Muscle layer of duodenum (tissue), 2 donors: ENCODE measurements around the gene TRNP1.

Experiments
- H3K27ac ChIP-seq: one replicate; pipeline ENCODE4 v1.7.0; 2013; ENCODE audit warnings: mild to moderate bottlenecking, low read length
- H3K27me3 ChIP-seq: one replicate; pipeline ENCODE4 v1.7.0; 2013; ENCODE audit warnings: low read depth, mild to moderate bottlenecking, control low read depth, low read length
- H3K36me3 ChIP-seq, 2 donors: one replicate each; pipeline ENCODE4 v1.7.0; 2013; ENCODE audit warnings: low read length in 2 of 2, control low read depth in 1 of 2, mild to moderate bottlenecking in 1 of 2; ENCODE audit not compliant: insufficient read depth in 2 of 2, control insufficient read depth in 1 of 2
- H3K4me1 ChIP-seq, 2 donors: one replicate each; pipeline ENCODE4 v1.7.0; 2013; ENCODE audit warnings: low read length in 2 of 2, mild to moderate bottlenecking in 2 of 2, control low read depth in 1 of 2, moderate library complexity in 1 of 2; ENCODE audit not compliant: insufficient read depth in 2 of 2, control insufficient read depth in 1 of 2
- H3K4me3 ChIP-seq, 2 donors: one replicate each; pipeline ENCODE4 v1.7.0; 2013; ENCODE audit warnings: low read length in 2 of 2, low read depth in 1 of 2, mild to moderate bottlenecking in 1 of 2
- H3K9me3 ChIP-seq, 2 donors: one replicate each; pipeline ENCODE4 v1.7.0; 2013; ENCODE audit warnings: low read length in 2 of 2, control low read depth in 1 of 2, mild to moderate bottlenecking in 1 of 2; ENCODE audit not compliant: control insufficient read depth in 1 of 2
- donor health status: healthy.

Gene TRNP1

DNA sequence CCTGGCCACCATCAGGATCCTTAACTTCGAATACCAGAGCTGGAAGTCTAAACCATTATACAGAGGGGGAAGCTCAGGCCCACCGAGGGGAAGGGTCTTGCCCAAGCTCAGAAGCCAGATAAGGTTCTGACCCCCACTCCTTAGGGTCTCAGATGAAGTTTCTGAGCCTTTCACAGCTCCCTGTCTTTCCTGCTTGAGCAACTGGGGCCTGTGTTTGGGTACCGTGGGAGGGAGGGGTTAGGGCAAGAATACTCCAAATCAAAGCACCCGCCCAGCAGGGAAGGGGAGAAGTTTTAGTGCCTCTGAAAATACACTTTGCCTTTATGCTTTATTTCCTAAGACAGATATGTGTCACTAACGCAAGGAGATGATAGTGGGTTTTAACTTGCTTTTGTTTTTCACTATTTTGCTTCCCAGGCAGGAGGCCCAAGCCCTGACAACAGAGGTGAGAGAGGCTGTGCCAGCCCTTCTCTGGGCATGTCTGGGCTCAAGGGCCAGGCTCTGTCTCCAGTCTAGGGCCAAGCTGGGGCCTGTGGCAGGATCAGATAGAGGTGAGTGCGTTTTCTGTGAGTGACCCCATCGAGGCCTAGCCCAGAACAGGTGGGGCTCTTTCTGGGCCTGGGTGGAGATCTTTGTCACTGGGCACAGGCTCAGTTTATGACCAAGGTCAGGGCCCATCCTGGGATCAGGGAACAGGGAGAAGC, 39.7 kb downstream of the TRNP1 start:
- Histone ChIP-seq H3K4me3 (no peak overlapping the region), H3K4me1 (peaks cover 0 to 4% of the 10 kb centered on the region in 2 donors), H3K9me3 (no peaks in the 10 kb centered on the region), H3K27ac (no peak overlapping the region), H3K36me3 (no peaks in the 10 kb centered on the region), H3K27me3 (no peaks in the 10 kb centered on the region)

GRCh38 chr1:27035344-27035743, 41.9 kb downstream of the TRNP1 start:
- Histone ChIP-seq H3K27me3 (no peaks in the 10 kb centered on the region), H3K4me1 (peaks cover 0 to 4% of the 10 kb centered on the region in 2 donors), H3K27ac (no peak overlapping the region), H3K4me3 (no peak overlapping the region), H3K9me3 (no peaks in the 10 kb centered on the region), H3K36me3 (no peaks in the 10 kb centered on the region)

DNA sequence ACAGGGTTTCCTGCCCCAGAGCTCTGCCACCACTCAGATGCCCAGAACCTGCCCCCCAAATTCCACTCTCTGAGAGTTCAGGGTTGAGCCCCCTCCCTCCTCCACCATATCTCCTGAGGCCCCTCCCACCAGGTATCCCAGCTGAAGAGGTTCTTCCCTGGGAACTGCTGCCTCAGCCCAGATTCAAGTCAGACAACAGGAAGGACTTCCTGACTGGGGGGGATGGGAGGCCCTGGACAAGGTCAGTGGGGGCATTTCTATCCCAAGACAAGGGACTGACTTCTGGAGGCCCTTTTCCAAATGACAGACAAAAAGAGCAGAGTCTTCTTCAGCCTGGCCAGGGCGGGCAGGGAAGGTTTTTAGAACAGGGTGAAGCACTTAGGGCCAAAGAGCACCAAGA, 43.2 kb downstream of the TRNP1 start:
- H3K27me3 ChIP-seq: no peaks in the 10 kb centered on the region
- H3K4me1 ChIP-seq: no peaks in the 10 kb centered on the region
- H3K4me3 ChIP-seq: no peak overlapping the region
- no peaks in the 10 kb centered on the region for H3K36me3 ChIP-seq
- no peaks in the 10 kb centered on the region for H3K9me3 ChIP-seq
- H3K27ac ChIP-seq: no peak overlapping the region

GRCh38 chr1:27037518-27037917, 44.0 kb downstream of the TRNP1 start:
- Histone ChIP-seq H3K27ac (no peak overlapping the region), H3K36me3 (no peaks in the 10 kb centered on the region), H3K4me1 (no peaks in the 10 kb centered on the region), H3K4me3 (no peak overlapping the region), H3K9me3 (no peaks in the 10 kb centered on the region), H3K27me3 (no peaks in the 10 kb centered on the region)

GRCh38 chr1:27038020-27038419, 44.5 kb downstream of the TRNP1 start:
- Histone ChIP-seq H3K9me3 (no peaks in the 10 kb centered on the region), H3K4me3 (no peak overlapping the region), H3K27ac (no peak overlapping the region), H3K27me3 (no peaks in the 10 kb centered on the region), H3K36me3 (no peaks in the 10 kb centered on the region), H3K4me1 (no peaks in the 10 kb centered on the region)

DNA sequence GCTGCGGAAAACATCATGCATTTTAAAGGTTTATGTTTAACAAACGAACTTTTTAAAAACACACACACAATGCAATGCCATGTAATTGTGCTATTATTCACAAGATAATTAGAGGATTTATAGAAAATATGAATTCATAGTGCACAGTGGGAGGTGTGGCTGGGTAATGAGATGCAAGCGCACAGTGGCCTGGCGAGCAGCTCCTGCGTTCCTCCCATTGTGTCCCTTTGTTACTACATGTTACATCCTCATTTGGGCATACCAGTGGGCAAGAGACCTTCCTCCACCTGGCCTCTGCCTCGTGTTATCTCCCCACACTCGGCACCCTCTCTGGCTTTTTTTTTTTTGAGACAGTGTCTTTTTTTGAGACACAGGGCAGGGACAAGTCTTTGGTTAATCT, 49.2 kb downstream of the TRNP1 start:
- Histone ChIP-seq H3K4me1 (peaks cover 7 to 12% of the 10 kb centered on the region in 2 donors), H3K27ac (no peak overlapping the region), H3K36me3 (no peaks in the 10 kb centered on the region), H3K4me3 (no peak overlapping the region), H3K27me3 (no peaks in the 10 kb centered on the region), H3K9me3 (no peaks in the 10 kb centered on the region)

DNA sequence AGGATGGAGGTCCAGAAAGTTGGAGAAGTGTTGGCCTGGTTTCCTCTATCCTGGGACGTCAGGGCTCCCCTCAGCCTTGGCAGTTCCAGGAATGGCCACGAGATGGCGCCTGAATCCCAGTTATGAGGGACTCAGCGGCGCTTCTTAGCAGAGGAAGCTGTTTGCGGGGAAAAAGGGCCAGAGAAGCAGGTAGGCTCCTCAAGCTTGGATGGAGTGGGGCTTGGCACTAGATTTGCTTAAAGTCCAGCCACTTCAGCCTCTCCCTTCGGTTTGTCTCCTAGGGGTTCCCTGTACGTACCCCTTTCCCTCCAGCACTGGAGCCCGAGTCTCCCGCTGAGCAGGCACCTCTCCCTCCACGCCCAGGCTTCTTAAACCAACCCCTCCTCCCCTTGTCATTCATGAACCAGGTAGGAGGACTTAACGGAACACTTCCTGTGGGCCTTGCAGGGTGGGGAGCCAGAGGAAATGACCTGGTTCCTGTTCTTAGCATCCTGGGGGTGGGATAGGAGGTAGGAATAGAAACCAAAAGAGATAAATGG, 51.2 kb downstream of the TRNP1 start:
- no peaks in the 10 kb centered on the region for H3K9me3 ChIP-seq
- H3K36me3 ChIP-seq: no peaks in the 10 kb centered on the region
- H3K27me3 ChIP-seq: no peaks in the 10 kb centered on the region
- H3K4me1 ChIP-seq: peaks cover 7 to 12% of the 10 kb centered on the region in 2 donors
- H3K4me3 ChIP-seq: peak overlapping the region; percentile 45 to 46
- H3K27ac ChIP-seq: no peak overlapping the region

DNA sequence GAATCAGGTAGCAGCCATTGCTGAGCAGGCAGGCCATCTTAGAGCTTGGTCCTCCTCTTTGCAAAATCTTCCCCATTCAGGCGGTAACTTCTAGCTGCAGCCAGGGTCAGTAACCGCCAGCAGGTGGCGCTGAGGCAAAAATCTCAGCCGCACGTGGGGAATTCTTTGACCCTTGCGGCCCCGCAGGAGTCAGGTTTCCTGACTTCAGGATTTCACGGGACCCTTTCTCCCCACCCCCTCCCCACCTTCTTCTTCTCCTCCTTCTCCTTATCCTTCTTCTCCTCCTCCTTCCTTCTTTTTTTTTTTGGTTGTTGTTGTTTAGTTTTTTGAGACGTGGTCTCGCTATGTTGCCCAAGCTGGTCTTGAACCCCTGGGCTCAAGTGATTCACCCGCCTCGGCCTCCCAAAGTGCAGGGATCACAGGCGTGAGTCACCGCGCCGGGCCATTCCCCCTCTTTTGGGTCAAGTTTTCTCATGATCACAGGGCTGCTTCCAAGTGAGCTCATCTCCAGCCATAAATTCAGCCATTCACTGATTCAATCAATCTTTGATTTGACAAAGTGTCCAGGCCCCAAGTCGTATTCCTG, 52.6 kb downstream of the TRNP1 start:
- no peak overlapping the region for H3K4me3 ChIP-seq
- H3K27ac ChIP-seq: no peak overlapping the region
- no peaks in the 10 kb centered on the region for H3K27me3 ChIP-seq
- H3K36me3 ChIP-seq: no peaks in the 10 kb centered on the region
- peaks cover 7 to 12% of the 10 kb centered on the region in 2 donors for H3K4me1 ChIP-seq
- no peaks in the 10 kb centered on the region for H3K9me3 ChIP-seq

DNA sequence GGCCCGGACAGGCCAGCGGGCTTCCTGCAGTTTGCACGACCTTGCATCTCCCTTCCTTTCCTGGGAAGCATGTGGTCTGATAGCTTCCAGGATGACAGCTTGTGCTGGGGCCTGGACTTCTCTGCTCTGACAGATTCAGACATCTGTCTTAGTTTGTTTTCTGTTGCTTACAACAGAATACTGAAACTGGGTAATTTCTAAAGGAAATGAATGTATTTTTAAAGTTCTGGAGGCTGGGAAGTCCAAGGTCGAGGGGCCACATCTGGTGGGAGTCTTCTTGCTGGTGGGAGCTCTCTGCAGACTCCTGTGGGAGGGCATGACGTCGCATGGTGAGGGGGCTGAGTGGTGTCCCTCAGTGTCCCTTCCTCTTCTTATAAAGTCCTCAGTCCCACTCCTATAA, 54.4 kb downstream of the TRNP1 start:
- peaks cover 7 to 12% of the 10 kb centered on the region in 2 donors for H3K4me1 ChIP-seq
- H3K36me3 ChIP-seq: no peaks in the 10 kb centered on the region
- H3K9me3 ChIP-seq: no peaks in the 10 kb centered on the region
- no peak overlapping the region for H3K4me3 ChIP-seq
- H3K27me3 ChIP-seq: no peaks in the 10 kb centered on the region
- no peak overlapping the region for H3K27ac ChIP-seq

- Histone ChIP-seq H3K4me3 (no peak overlapping the region), H3K36me3 (no peaks in the 10 kb centered on the region), H3K27ac (no peak overlapping the region), H3K9me3 (no peaks in the 10 kb centered on the region), H3K4me1 (peaks cover 7 to 12% of the 10 kb centered on the region in 2 donors), H3K27me3 (no peaks in the 10 kb centered on the region)
Observed at GRCh38 chr1:27049100-27049499, 55.6 kb downstream of the TRNP1 start.

DNA sequence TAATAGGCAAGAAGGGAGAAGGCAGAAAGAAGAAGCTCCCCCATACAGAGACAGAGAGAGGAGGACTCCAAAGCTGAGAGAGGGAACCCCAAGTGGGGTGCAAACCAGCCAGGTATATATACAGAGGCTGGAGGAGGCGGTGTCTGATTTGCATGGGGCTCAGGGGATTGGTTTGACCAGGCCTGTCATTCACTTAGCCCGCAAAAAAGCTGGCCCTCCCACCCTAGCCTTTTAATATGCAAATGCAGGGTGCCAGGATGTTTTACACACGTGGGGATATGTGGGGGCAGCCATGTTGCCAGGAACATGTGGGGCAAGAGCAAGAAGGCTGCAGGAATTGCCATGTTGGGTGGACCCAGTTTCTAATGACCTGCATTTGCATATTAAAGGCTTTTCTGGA, 56.1 kb downstream of the TRNP1 start:
- Histone ChIP-seq H3K27me3 (no peaks in the 10 kb centered on the region), H3K36me3 (no peaks in the 10 kb centered on the region), H3K4me3 (no peak overlapping the region), H3K27ac (no peak overlapping the region), H3K4me1 (peaks cover 7 to 12% of the 10 kb centered on the region in 2 donors), H3K9me3 (no peaks in the 10 kb centered on the region)
